Glutamatergic neuron (in vitro differentiated cells): ENCODE results near the gene PSMC3IP. TPM values are rescaled to one million over a fixed set of nuclear protein-coding genes. Genes with fewer than 3 reads are reported as not detected.

ENCODE experiments used
- DNase-seq: peaks from one replicate; pipeline ENCODE4 v3.0.0; 2022
- H3K27ac Mint-ChIP-seq: one replicate; pipeline ENCODE4 v1.8.0; 2020; ENCODE audit warnings: mild to moderate bottlenecking, mixed read lengths, inconsistent platforms; ENCODE audit not compliant: unreplicated experiment
- H3K27me3 Mint-ChIP-seq: one replicate; pipeline ENCODE4 v1.8.0; 2020; ENCODE audit warnings: mild to moderate bottlenecking, moderate library complexity, mixed read lengths, inconsistent platforms; ENCODE audit not compliant: unreplicated experiment
- H3K36me3 Mint-ChIP-seq: one replicate; pipeline ENCODE4 v1.8.0; 2020; ENCODE audit warnings: mild to moderate bottlenecking, mixed read lengths, inconsistent platforms; ENCODE audit not compliant: unreplicated experiment
- H3K4me1 Mint-ChIP-seq: one replicate; pipeline ENCODE4 v1.8.0; 2020; ENCODE audit warnings: mild to moderate bottlenecking, low read depth, mixed read lengths, inconsistent platforms; ENCODE audit not compliant: unreplicated experiment
- H3K4me3 Mint-ChIP-seq: one replicate; pipeline ENCODE4 v1.8.0; 2020; ENCODE audit warnings: mild to moderate bottlenecking, mixed read lengths, inconsistent platforms; ENCODE audit not compliant: unreplicated experiment
- H3K9me3 Mint-ChIP-seq: one replicate; pipeline ENCODE4 v1.8.0; 2020; ENCODE audit warnings: mild to moderate bottlenecking, moderate library complexity, mixed read lengths, inconsistent platforms; ENCODE audit not compliant: unreplicated experiment
- total RNA-seq: library from RNA; stranded (reverse); fragmentation: NEBNext Ultra II Directional; extraction: Animal tissue kit (Norgen Biotek cat#: 25700); gene quantifications from one replicate; pipeline ENCODE4 v1.2.1, GENCODE V29; 2021; ENCODE audit not compliant: unreplicated experiment
- TF ChIP-seq, protein P1 (sequence below): fragments of 200-600 bp; sonication (generic); IDR thresholded peaks from one replicate; pipeline ENCODE4 v1.5.0; 2021; ENCODE audit not compliant: partially characterized antibody, unreplicated experiment

Gene PSMC3IP
- total RNA-seq, 1 donor from 2014 or later = 12.0 TPM

DNA sequence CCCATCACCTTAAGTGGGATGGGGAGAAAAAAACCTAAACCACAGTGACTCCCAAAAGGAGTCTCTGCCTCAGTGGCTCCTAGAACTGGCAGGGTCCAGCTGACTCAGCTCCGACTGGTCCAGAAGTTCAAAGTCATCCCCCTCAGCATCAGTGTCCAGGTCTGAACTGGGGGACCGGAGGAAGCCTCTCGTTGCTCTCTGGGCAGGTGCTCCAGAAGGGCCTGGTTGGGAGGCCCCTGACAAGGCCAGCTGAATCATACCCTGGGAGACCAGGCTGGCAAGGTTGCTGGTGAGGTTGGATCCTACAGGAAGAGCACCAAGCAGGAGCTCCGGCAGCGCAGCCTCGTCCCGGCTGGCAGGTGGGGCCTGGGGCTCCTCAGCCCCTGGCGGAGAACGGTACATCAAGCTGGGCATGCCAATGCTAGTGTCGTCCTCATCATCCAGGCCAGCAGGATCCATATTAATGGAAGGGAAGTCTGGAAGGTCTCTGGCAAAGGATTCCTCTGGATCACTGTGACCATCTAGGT is 4.3 kb upstream of the PSMC3IP start:
- Mint-ChIP-seq H3K27ac (no peak overlapping the region), H3K9me3 (peaks cover 7% of the 10 kb centered on the region), H3K36me3 (no peaks in the 10 kb centered on the region), H3K27me3 (peaks cover 8% of the 10 kb centered on the region), H3K4me1 (no peaks in the 10 kb centered on the region), H3K4me3 (no peak overlapping the region)
- DNase-seq = no peak
- TF ChIP-seq, protein P1, sequence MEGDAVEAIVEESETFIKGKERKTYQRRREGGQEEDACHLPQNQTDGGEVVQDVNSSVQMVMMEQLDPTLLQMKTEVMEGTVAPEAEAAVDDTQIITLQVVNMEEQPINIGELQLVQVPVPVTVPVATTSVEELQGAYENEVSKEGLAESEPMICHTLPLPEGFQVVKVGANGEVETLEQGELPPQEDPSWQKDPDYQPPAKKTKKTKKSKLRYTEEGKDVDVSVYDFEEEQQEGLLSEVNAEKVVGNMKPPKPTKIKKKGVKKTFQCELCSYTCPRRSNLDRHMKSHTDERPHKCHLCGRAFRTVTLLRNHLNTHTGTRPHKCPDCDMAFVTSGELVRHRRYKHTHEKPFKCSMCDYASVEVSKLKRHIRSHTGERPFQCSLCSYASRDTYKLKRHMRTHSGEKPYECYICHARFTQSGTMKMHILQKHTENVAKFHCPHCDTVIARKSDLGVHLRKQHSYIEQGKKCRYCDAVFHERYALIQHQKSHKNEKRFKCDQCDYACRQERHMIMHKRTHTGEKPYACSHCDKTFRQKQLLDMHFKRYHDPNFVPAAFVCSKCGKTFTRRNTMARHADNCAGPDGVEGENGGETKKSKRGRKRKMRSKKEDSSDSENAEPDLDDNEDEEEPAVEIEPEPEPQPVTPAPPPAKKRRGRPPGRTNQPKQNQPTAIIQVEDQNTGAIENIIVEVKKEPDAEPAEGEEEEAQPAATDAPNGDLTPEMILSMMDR = no peak

DNA sequence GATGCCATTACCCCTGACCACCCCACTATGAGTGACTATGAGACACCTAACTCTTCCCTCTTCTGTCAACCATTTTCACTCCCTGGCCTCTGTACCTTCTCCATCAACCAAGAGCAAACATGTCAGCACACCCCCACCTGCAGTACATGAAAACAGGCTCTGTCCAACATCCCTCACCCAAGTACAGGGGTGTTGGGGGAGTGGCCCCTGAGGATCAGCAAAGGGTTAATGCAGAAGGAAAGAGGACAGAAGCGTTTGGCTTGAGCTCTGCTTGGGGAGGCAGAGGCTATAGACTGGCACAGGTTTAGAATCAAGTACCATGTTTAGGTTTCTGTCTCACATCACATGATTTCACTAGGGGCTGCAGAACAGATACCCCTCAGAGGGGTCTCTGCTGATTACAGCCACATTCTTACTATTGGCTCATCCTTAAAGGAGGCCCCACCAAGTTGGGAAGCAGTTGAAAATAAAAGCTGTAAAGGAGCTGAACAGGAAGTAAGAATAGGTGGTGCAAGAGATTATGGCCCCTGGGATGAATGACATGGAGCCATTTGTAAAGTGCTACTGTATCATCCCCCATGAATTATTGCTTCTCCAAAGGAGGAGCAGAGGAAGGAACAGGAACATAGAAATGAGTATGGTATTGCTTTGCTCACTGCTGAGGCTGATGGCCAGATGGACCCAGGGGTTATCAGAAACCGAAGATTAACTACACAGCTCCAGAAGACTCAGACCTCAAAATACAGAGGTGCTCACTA is 2.4 kb upstream of the PSMC3IP start:
- Mint-ChIP-seq H3K4me3 (no peak overlapping the region), H3K4me1 (peaks cover 2% of the 10 kb centered on the region), H3K27me3 (peaks cover 8% of the 10 kb centered on the region), H3K36me3 (no peaks in the 10 kb centered on the region), H3K9me3 (peaks cover 11% of the 10 kb centered on the region), H3K27ac (no peak overlapping the region)
- TF ChIP-seq, protein P1 = no peak
- no peak for DNase-seq

DNA sequence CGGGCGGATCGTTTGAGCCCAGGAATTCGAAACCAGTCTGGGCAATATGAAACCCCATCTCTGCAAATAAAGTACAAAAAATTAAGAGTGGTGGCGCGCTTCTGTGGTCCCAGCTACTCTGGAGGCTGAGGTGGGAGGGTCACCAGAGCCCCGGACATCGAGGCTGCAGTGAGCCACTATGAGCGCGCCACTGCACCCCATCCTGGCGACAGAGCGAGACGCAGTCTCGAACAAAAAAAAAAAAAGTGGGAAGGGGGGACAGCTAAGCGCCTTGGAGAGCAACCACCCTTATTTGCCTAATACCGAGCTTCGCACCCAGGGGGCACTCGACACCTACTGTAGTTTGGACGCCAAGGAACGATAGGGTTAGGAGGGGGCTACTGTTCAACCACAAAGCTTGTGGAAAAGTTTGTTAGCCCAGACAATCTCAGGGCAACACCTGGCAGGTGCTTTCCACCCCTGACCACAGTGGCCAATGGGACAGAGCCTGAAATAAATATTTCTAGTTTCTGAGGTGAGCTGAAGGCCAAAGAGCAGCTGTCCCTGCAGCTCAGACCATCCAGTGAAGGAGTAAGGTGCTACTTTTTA is 847 bp upstream of the PSMC3IP start:
- Mint-ChIP-seq H3K9me3 (peaks cover 11% of the 10 kb centered on the region), H3K4me3 (peak overlapping the region; percentile 100), H3K36me3 (peaks cover 2% of the 10 kb centered on the region), H3K27me3 (peaks cover 8% of the 10 kb centered on the region), H3K4me1 (peaks cover 2% of the 10 kb centered on the region), H3K27ac (peak overlapping the region; percentile 91)
- peak; percentile 85 for DNase-seq
- TF ChIP-seq, protein P1 = peak; percentile 66

DNA sequence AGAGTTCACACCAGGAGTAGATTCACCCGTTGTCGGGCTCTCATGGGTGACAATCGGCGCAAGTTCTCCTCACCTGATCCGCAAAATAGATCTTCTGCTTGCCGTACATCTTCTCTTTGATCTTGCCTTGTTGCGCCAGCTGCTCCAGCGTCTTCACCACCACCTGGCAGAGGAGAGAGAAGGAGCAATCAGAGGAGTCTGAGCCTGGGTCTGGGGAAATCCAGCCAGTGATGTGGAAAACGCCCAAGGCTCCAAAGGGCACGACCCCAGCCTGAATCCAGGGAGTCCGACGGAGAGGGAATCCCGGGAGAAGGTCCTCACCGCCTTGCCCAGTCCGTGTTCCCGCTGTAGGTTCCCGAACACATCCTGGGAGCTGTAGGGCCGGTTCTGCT is 393 bp downstream of the PSMC3IP start:
- H3K36me3 Mint-ChIP-seq = peaks cover 5% of the 10 kb centered on the region
- no peak for DNase-seq
- H3K4me3 Mint-ChIP-seq = peak overlapping the region; percentile 100

More for the DNA sequence above, 393 bp downstream of the PSMC3IP start:
- Mint-ChIP-seq H3K27me3 (peaks cover 8% of the 10 kb centered on the region), H3K4me1 (peaks cover 2% of the 10 kb centered on the region), H3K27ac (peak overlapping the region; percentile 48), H3K9me3 (peaks cover 11% of the 10 kb centered on the region)
- TF ChIP-seq, protein P1 = no peak
